HG02970 (cell line): Measurements from ENCODE around the gene PCBP3.
"Not testable (repeated sequence)": the region's sequence is repeated elsewhere in the genome, so short reads cannot be mapped to it uniquely, and the experiment has no call there.

Experiments
- ATAC-seq: cut with Tn5 transposase; IDR thresholded peaks from one replicate; pipeline ENCODE4 v1.9.1; 2021; ENCODE audit warnings: mild to moderate bottlenecking, moderate library complexity, moderate number of reproducible peaks; ENCODE audit not compliant: unreplicated experiment, low FRiP score

PCBP3 gene

DNA sequence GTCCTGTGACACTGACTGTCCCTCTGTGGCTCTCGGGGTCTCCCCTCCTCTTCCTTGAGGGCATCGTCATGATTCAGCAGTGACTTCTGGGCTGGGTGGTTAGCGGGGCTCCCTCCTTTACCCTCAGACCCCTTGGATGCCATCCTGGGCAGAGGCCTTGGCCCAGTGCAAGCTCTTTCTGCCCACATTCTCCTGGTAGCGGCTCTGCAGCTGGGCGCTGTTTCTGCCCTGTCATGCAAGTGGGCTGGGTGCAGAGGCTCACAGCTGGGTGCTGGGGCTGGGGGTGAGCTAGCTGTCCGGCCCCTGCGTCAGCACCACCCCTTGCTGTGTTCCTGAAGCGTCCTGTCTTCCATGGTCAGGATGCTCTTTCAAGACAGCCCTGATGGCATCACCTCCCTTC is 158.5 kb downstream of the PCBP3 start:
- ATAC-seq = no peak

GRCh38 chr21:45802425-45802824 is 158.9 kb downstream of the PCBP3 start:
- no peak for ATAC-seq

DNA sequence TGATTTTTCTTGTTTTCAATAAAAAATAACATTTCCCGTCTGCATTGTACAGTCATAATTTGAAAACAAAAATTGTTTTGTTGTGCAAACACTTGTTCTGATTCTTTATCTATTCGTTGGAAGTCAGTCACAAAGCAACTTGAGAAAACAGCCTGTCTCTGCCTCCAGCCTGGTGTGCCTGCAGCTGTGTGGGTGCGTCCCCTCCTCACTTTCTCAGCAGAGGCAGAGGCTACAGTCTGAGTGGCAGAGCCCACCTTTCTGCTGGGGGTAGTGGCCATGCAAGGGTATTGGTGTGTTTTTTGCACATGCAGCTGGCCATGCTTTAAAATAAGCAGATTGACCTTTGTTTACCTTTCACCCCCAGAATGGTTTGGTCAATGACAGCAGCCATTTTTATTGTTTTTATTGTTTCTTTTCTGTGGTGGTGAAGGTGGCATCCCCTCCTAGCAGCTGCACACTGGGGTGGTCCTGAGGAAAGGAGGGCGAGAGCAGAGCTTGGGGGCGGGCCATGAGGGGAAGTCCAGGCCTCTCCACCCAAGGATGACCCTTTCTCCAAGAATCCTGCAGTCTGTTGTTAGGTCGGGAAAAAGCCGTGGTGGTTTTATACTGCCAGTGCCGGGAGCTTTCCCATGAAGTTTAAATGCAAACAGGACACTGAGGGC is 159.6 kb downstream of the PCBP3 start:
- no peak for ATAC-seq

DNA sequence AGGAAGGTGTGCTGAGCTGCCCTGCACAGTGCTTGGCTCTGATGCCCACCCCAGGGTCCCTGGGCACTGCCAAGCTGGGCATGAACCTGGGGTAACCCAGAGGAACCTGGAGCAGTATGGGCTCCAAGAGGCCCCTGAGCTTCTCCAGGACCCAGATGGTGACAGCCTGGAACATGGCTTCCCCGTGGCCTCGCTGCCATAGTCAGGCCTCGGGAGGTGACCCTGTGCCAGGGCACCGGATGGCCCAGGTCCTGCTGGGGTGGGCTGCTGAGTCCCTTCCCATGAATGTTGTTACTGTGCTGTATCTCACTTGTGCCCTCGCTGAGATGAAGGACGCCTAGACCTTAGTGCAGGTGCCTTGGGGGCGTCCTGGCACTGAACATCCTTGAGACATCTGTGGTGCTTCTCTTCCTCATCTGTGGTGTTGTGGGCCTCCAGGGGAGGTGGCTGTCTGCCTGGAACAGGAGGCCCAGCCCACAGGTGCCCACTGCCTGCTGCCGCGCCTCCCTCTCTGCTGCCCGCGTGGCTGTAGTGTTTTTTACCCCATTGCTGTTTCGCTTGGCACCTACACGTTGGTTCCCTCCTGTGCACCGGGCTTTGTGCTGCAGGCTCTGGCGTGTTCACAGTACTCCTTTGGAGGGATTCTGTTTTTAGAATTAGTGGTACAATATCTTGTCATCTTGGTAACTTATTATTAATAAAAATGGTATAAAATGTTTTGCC is 160.3 kb downstream of the PCBP3 start:
- ATAC-seq = no peak

DNA sequence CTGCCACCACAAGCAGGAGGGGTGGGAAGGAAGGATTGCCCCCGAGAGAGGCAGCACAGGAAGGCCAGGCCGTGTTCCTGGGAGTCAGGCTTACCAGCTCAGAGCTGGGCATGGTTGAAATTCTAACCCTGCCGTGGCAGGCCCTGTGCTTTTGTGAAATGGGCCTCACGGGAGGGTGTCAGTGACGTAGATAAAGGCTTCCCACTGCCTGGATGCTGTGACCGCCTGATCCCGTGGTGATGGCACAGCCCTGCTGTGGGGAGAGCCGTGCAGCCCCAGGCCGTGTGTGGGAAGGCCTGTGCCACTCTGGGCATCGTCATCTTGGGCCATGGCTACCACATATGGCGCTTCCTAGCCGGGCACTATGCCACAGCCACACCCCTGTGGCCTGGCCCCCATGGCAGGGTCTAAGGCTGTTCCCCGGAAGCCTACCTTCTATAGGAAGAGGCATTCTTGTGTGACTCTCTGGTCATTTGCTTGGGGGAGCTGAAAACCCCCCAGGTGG is 161.3 kb downstream of the PCBP3 start:
- no peak for ATAC-seq

GRCh38 chr21:45805321-45805720 is 161.8 kb downstream of the PCBP3 start:
- no peak for ATAC-seq

GRCh38 chr21:45806042-45806441 is 162.5 kb downstream of the PCBP3 start:
- no peak for ATAC-seq

DNA sequence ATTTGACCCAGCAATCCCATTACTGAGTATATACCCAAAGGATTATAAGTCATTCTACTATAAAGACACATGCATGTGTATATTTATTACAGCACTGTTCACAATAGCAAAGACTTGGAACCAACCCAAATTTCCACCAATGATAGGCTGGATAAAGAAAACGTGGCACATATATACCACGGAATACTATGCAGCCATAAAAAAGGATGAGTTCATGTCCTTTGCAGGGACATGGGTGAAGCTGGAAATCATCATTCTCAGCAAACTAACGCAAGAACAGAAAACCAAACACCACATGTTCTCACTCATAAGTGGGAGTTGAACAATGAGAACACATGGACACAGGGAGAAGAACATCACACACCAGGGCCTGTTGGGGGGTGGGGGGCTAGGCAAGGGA is 165.1 kb downstream of the PCBP3 start:
- ATAC-seq = not testable (repeated sequence)

DNA sequence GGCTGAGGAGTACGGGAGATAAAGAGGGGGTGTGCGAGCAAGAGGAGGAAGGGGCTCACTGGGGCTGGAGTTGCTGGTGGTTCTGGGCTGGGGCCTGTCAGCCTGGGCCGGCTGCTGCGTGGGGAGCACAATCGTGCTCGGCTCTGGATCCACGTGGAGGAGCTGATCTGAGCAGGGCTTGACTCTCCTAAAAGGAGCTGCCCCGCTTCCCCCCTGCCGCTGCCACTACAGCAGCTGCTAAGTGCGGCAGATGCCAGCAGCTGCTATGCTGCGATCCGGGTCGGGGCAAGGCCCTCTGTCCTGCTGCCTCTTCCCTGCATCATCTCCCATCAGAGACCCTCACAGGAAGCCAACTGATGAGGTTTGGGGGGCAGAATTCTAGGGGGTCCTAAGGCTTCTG is 165.9 kb downstream of the PCBP3 start:
- ATAC-seq = no peak

GRCh38 chr21:45811136-45811535 is 167.6 kb downstream of the PCBP3 start:
- ATAC-seq = no peak

DNA sequence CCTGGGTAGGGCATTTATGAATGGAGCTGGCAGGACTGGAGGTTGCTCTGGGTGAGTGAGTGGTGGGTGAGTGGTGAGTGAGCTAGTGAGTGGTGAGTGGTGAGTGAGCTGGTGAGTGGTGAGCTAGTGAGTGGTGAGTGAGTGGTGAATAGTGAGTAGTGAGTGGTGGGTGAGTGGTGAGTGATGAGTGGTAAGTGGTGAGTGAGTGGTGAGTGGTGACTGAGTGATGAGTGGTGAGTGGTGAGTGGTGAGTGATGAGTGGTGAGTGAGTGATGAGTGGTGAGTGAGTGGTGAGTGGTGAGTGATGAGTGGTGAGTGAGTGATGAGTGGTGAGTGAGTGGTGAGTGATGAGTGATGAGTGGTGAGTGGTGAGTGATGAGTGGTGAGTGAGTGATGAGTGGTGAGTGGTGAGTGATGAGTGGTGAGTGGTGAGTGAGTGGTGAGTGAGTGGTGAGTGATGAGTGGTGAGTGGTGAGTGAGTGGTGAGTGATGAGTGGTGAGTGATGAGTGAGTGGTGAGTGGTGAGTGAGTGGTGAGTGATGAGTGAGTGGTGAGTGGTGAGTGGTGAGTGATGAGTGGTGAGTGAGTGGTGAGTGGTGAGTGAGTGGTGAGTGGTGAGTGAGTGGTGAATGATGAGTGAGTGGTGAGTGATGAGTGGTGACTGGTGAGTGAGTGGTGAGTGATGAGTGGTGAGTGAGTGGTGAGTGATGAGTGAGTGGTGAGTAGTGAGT is 170.8 kb downstream of the PCBP3 start:
- not testable (repeated sequence) for ATAC-seq

GRCh38 chr21:45815781-45816180 is 172.3 kb downstream of the PCBP3 start:
- ATAC-seq = not testable (repeated sequence)

DNA sequence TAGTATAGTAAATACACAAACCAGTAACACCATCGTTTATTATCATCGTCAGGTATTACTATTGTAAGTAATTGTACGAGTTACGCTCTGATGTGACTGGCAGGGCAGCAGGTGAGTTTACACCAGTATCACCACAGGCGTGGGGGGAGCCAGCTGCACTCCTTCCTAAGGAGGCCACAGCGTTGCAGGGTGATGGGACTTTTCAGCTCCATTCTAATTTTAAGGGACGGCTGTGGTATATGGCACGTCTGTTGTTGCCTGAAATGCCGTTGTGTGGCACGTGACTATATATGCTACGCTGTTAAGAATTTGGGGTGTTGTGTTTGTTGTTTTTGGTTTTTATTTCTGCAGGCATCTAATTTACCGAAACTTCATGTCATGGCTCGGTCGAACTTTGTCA is 173.3 kb downstream of the PCBP3 start:
- ATAC-seq = no peak

GRCh38 chr21:45817345-45817744 is 173.8 kb downstream of the PCBP3 start:
- no peak for ATAC-seq

DNA sequence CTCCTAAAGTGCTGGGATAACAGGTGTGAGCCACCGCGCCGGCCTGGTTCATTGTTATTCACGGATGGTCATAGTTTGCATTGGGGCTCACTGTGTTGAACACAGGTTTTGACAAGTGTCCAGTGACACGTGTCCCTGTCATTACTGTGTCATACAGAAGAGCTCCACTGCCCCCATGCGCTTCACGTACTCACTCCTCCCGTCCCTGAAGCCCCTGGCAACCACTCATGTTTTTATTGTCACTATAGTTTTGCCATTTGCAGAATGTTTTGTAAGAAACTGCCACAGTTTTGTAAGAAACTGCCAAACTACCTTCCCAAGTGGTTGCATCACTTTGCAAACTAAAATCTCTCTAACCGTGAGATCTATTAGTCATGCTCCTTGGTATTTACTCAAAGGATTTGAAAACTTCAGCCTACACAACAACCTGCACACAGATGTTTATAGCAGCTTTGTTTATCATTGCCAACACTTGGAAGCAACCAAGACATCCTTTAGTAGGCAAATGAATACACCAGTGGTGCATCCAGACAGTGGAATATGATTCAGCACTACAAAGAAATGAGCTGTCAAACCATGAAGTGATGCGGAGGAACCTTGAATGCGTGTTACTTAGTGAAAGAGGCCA is 174.9 kb downstream of the PCBP3 start:
- no peak for ATAC-seq

- ATAC-seq = no peak
These were observed 175.4 kb downstream of the PCBP3 start for GRCh38 chr21:45818904-45819285.

- ATAC-seq = no peak
These were observed 176.1 kb downstream of the PCBP3 start for GRCh38 chr21:45819478-45820170.

- no peak for ATAC-seq
These were observed 176.9 kb downstream of the PCBP3 start for GRCh38 chr21:45820171-45821091.

- no peak for ATAC-seq
These were observed 177.9 kb downstream of the PCBP3 start for GRCh38 chr21:45821315-45821962.
